HG03066 (cell line): ENCODE data around the gene EBPL.
"Not testable (repeated sequence)": the region's sequence is repeated elsewhere in the genome, so short reads cannot be mapped to it uniquely, and the experiment has no call there.

ENCODE experiments used
- ATAC-seq: cut with Tn5 transposase; IDR thresholded peaks from one replicate; pipeline ENCODE4 v1.9.1; 2021; ENCODE audit warnings: low read depth; ENCODE audit not compliant: unreplicated experiment

The EBPL gene

DNA sequence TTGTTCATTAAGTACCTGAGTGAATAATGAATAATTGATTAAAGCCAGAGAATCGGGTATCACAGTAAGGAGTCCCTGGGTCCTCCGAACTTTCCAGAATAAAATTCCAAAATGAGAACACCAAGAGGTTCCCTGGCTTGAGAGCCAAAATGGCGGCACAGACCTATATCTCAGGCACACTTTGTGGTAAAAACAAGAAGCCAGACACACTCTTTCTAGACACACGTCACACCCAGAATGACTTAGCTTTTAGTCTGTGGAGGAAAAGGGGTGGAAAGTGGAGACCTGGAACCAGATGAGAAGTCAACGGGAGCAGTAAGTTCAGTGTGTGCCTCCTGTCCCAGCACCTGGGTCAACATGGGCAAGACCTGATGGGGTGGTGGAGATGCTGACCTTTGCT is 54.6 kb downstream of the EBPL start:
- no peak for ATAC-seq

DNA sequence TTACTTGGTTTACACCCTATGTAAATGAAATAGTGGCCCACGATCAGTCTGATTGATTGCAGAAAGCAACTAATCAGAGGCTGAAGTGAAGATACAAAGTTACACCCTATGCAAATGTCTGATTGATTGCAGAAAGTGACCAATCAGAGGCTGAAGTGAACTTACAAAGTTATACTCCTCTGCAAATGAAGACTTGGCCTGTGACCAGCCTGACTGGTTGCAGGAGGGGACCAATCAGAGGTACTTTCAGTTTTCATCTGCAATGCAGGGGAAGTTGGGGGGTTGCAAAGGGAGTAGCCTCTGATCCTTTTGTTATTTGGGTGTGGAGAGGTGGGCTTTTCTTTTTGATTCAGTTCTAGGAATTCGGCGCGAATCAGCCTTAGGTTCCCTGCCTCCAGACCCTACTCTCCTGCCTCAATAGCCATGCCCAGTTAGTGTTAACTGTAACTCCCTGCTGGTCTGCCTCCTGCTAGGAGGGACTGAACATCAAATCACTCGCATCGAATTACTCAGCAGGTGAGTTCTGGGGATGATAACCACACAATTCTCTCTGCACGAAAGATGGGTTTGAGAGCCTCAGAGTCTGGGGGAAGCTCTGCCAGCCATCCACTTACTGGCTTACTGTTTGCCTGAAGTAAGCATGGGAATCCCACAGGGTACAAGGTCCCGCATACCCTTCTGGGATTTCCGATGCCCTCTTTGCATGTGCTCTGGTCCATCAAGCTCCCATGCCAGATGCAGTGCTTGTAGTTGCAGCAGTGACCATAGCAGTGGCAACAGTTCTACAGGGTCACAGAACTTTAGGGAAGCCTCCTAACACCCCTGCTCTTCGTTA is 55.5 kb downstream of the EBPL start:
- ATAC-seq = peak; percentile 83

DNA sequence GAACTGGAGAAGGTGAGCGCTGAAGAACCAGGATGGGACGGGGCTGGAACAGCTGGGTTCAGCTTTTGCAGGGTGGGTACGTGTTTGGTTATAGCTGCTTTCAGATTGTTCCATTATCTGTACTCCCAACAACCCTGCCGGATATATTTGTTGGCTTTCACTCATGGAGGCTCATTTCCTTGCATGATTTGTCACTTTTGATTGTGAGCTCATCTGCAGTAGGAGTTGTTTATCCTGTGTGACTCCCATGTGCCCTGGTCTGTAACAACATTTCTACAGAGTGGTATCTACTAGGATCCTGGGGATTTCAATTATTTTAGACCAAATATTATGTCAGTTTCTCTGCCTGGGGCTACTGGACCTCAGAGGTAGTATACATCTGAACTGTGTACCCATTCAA is 57.6 kb downstream of the EBPL start:
- ATAC-seq = no peak

DNA sequence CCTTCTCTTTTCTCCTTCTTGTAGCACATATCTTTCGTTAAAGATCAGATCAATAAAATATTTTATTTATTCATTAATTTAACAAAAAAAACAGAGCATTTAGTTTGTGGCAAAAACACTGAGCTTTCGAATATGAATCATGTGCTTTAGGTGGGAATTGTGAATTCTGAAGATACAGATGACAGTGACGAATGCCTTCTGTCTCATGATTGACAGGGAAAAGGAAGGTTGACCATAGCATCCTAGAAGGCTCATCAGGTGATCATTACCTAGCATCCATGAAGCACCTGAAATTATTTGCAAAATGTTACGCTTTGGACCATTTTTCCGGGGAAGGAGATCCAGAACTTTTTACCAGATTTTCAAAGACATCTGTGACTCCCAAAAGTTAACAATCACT is 59.1 kb downstream of the EBPL start:
- no peak for ATAC-seq

DNA sequence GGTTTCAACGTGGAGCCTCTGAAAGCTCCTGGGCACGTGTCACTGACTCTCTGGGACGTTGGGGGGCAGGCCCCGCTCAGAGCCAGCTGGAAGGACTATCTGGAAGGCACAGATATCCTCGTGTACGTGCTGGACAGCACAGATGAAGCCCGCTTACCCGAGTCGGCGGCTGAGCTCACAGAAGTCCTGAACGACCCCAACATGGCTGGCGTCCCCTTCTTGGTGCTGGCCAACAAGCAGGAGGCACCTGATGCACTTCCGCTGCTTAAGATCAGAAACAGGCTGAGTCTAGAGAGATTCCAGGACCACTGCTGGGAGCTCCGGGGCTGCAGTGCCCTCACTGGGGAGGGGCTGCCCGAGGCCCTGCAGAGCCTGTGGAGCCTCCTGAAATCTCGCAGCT is 60.7 kb downstream of the EBPL start:
- no peak for ATAC-seq

DNA sequence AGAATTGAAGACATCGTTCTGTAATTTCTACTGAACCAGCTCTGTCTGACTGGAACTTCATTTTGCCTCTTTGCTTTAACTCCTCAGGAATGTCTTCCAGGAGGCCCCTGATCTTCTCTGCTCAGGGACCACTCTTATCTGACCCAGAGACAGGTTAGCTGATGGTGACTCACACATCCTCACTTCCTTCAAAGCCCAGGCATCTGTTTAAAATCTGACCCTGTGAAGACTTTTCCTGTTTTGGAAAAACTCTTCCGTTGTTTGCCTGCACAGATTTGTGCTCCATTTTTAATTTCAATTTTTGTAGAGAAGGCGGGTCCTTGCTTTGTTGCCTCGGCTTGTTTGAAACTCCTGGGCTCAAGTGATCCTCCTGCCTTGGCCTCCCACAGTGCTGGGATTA is 61.3 kb downstream of the EBPL start:
- no peak for ATAC-seq

DNA sequence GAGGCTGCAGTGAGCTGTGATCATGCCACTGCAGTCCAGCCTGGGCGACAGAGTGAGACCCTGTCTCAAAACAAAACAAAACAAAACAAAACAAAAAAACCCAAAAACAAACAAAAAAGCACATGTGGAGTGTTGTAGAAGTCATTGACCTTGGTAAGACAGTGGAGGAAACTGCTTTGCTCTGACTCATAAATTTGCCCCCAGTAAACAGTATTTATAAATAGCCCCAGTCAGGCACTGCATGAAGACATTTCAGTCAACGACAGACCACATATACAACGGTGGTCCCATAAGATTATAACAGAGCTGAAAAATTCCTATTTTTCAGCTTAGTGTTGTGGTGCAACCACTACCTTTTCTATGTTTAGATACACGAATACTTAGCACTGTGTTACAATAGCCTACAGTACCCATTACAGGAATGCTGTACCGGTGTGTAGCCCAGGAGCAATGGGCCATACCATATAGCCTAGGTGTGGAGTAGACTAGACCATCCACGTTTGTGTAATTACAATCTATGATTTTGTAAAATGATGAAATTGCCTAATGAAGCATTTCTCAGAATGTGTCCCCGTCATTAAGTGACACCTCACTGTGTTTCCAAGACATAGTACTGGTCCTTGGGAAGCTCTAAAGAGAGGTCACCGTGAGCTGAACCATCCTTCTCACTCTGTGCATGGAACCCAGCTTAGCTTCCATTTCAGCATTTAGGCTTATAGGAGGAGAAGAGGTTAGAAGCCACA is 61.9 kb downstream of the EBPL start:
- ATAC-seq = no peak

DNA sequence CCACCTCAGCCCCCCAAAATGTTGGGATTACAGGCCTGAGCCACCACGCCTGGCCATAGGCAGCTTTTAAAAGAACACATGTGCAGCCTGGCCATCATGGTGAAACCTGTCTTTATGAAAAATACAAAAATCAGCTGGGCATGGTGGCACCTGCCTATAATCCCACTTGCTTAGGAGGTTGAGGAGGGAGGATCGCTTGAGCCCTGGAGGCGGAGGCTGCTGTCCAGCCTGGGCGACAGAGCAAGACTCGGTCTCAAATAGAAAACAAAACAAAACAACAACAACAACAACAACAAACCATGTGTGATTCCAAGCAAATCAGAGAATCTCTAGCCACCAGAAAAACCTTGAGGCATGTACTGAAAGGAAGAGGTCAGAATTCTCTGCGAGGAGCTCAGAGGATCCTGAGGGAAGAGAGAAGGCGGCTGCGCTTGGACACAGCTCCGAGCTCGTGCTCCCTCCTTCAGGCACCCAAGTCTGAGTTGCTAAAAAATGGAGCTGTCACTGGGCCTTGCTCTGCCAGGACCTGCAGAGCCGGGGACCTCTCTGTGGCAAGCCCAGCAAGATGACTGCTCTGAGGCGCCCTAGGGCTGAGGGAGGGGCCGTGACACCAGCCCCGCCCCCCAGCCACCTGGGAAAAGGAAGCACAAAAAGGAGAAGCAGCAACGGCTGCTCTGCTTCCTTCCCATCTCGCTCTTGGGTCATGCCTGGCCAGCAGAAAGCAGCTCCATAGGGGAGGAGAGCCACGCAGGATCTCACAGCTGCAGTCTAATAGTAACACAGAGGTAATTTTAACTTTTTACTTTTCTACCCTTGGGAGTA is 63.2 kb downstream of the EBPL start, which contains the start of gene ARL11:
Gene ARL11 (plus strand): TSS at position 677 of the 822 bp plus-strand sequence. CDS start 1,941 bp downstream, outside the sequence.
- peak; percentile 91 for ATAC-seq

DNA sequence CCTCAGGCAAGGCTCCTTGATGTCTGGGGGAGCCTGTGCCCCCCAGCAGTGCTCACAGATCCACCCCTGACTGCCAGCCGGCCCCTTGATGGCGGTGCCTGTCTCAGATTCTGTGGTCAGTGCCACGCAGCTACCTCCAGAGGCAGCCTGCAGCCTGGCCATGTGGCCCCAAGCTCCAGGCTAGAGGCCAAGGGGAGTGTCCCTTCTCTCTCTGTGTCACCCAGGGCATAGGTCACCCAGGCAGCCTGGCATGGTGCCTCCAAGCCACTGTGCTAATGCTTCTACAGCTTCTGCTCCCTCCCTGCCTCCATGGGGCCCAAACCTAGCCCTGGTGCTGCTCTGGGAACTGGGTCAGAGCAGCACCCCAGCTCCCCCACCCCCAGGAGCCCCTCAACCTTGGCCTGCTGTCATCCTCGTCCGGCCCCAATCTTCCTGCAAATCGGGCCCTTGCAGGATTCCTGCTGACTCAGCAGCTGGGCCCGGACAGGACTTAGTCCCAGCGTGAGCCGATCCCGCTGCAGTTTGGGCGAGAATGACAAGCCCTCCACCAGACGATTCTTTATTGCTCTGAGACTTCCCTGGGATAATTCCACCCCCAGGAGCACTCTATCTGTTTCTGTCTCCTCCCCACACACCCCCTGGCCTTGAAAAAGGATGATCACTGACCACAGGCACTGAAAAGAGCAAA is 65.8 kb downstream of the EBPL start:
- no peak for ATAC-seq

DNA sequence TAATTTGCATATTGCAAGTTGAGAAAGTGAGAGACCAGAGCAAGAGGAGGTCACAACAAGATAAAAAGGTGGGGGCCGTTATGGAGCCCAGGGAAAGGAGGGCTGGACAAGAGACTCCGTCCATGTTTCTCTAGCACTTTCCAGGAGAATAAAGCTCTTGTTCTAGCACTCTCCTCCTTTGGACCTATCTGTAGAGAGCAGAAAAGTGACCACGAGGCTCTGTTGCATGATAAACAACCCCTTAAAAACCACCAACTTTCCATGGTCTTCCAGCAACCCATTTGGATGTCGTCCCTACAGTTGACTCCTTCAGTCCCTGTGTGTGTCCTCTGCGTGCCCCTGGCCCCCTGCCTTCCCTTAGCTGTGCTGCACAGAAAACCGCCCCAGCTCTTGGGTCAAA is 67.1 kb downstream of the EBPL start:
- no peak for ATAC-seq

DNA sequence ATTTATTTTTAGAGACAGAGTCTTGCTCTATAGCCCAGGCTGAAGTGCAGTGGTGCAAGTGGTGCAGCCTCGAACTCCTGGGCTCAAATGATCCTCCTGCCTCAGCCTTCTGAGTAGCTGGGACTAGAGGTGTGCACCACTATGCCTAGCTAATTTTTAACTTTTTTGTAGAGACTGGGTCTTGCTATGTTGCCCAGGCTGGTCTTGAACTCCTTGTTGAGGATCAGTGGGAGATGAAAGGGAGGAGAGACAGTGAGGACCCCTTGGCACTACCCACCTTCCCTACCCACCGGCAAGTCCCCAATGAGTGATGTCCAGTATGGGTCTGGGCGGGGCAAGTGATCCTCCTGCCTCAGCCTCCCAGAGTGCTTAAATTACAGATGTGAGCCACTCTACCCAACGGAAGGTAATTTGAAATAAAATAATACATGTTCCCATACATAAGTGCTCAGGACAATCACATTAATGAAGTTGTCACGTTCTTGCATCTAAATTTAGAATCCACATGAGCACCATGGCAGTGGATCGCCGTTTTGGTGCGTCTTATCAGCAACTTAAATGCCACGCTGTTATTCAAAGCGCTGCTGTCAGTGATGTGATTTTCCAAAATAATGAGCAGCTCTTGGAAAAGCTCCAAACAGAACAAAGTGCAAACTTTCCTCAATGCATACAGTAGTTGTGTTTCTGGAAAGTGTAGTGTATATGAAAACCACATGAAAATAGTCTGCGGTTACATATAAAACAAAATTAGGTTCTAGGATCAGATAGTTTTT is 68.9 kb downstream of the EBPL start:
- no peak for ATAC-seq

DNA sequence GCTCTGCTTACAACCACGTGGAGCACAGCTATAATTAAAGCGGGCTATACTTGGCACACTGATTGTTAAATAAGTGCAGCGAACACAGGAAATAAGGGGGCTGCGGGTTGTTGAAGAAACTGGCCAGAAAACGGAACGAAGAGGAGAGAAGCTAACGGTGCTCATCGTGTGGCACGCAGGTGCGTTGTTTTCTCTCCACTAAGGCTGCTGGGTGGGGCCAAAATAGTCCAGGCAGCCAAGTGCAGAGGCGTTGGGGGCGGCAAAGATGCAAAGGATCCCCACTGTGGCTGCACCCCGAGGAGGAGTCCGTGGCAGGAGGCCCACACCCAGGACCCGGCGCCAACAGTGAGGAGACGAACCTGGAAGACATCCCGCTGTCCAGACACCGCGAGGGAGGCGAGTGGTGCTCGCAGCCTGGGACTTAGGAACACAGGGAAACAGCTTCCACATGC is 71.1 kb downstream of the EBPL start:
- ATAC-seq = peak; percentile 90

DNA sequence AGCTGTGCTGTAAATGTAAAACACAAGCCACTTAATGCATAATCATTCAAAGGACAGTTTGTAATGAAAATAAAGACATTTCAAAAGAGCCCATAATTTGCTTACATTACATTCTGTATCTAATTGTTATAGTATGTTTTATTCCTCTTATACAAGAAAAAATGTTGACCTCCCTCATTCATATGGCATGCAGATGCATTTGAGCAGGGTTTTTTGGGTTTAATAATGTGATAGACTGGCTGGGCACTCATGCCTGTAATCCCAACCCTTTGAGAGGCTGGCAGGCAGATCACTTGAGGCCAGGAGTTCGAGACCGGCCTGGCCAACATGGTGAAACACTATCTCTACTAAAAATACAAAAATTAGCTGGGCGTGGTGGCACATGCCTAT is 74.6 kb downstream of the EBPL start:
- ATAC-seq = no peak

DNA sequence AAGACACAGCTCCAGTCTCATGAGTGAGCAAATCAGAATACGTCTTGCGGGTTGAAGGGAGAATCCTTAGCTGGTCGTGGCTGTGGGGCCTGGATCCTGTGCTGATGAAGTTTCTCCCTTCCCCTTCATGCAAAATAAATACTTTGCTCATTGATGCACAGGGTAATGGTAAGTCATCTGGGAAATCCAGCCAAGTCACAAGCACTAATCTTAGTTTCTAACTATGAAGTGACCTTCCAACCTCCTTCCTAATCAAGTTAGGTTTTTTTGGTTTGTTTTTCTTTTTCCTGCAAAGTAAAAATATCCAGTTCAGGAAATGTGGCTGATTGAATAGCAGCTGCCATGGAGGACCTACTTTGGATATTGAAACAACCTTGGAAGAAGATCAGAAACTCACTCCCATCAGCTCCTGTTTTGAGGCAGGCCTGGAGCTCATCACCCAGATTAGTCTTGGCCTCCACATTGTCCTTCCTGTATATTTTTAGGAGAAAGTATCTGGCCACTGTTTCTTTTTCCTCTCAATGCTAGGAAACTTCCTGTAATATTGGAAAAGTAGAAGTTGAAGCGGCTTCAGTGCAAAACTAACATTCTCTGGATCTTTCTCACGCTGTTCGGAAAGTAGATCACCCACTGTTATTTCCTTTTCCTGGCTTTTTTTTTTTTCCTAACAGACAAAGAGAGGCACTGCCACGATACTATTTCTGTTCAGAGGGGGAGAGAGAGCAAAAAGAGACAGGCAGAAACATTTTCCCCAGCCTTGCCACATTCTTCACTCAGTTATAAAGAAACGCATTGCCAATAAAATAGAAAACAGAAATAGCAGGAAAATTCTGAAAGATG is 75.2 kb downstream of the EBPL start:
- no peak for ATAC-seq

DNA sequence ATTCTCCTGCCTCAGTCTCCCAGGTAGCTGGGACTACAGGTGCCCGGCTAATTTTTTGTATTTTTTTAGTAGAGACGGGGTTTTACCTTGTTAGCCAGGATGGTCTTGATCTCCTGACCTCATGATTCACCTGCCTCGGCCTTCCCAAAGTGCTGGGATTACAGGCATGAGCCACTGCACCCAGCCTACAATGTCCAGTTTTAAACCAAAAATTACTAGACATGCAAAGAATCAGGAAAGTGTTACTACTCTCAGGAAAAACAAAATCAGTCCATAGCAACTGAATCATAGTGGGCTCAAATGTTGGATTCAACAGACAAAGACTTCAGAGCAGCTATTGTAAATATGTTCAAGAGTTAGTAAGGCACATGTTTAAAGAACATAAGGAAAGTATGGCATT is 79.2 kb downstream of the EBPL start:
- ATAC-seq = not testable (repeated sequence)
